HCT116 (cell line): ENCODE measurements around the gene LRCH1. TPM values are rescaled to one million over a fixed set of nuclear protein-coding genes. Genes with fewer than 3 reads are reported as not detected.

Source experiments
- ATAC-seq: fragments of 200-7000 bp; cut with Tn5 transposase; 2 replicates; pipeline ENCODE4 v1.9.1; 2020; ENCODE audit warnings: mild to moderate bottlenecking, moderate library complexity
- BruUV-seq: library from RNA; stranded (reverse); fragments of 400-500 nt; replicated peaks from 2 replicates; lab custom pipeline; 2021; lab: Mats Ljungman, UMichigan
- CTCF ChIA-PET: fragments of 300-600 bp; sonication (Branson Sonifier 250); formaldehyde crosslinking; loops from one replicate; lab custom pipeline; 2021; ENCODE audit warnings: antibody characterized with exemption; lab: Charles Lee
- POLR2A ChIA-PET: fragments of 300-600, 350-600 bp; sonication (Branson Sonifier 250); formaldehyde crosslinking; loops from one replicate; lab custom pipeline; 2021; ENCODE audit warnings: antibody characterized with exemption; lab: Charles Lee
- RAD21 ChIA-PET, 2 experiments: fragments of 300-600 bp; sonication (Branson Sonifier 250); formaldehyde crosslinking; loops; one replicate each; lab custom pipeline; 2023; ENCODE audit warnings: low total read pairs in 2 of 2; ENCODE audit not compliant: uncharacterized antibody in 2 of 2, unreplicated experiment in 2 of 2, low non-redundant PET in 1 of 2; lab: Charles Lee
- DNase-seq: peaks from one replicate; pipeline ENCODE4 v3.0.0-alpha.2; 2010; ENCODE audit warnings: low read depth, low spot score
- H2AFZ ChIP-seq: fragments of 200-600 bp; shearing (Covaris generic), sonication (generic); 2 replicates; pipeline ENCODE4 v1.6.1; 2017; ENCODE audit warnings: low read depth, mixed run types, mixed read lengths, antibody characterized with exemption, low read length; ENCODE audit not compliant: poor library complexity, severe bottlenecking
- H3K27ac ChIP-seq: 2 replicates; pipeline ENCODE4 v1.5.1; 2012; ENCODE audit warnings: low read depth, low read length
- H3K27me3 ChIP-seq: fragments of 200-600 bp; sonication (generic); 2 replicates; pipeline ENCODE4 v1.6.1; 2016; ENCODE audit warnings: mixed run types, low read length, mixed read lengths; ENCODE audit not compliant: insufficient read depth
- H3K36me3 ChIP-seq, 2 experiments: fragments of 200-500 bp in 1 of 2; fragments of 200-600 bp in 1 of 2; sonication (Bioruptor generic) in 1 of 2; sonication (generic) in 1 of 2; 2 replicates each; pipeline versions ENCODE4 v1.5.1 to v1.6.1; 2014 to 2016; ENCODE audit warnings: low read length in 2 of 2, inconsistent platforms in 1 of 2, mixed read lengths in 1 of 2, mixed run types in 1 of 2; ENCODE audit not compliant: insufficient read depth in 2 of 2, control insufficient read depth in 1 of 2
- H3K4me1 ChIP-seq, 2 experiments: fragments of 200-600 bp in 1 of 2; sonication (generic) in 1 of 2; 2 replicates each; pipeline versions ENCODE4 v1.5.1 to v1.6.1; 2012 to 2017; ENCODE audit warnings: low read length in 2 of 2, inconsistent platforms in 1 of 2, mild to moderate bottlenecking in 1 of 2, mixed read lengths in 1 of 2, mixed run types in 1 of 2, moderate library complexity in 1 of 2; ENCODE audit not compliant: insufficient read depth in 2 of 2, control insufficient read depth in 1 of 2
- H3K4me2 ChIP-seq: fragments of 200-600 bp; sonication (generic); 2 replicates; pipeline ENCODE4 v1.6.1; 2017; ENCODE audit warnings: mixed run types, low read length, mixed read lengths
- H3K4me3 ChIP-seq, 2 experiments: fragments of 200-600 bp in 1 of 2; sonication (generic) in 1 of 2; replicated peaks in 1 of 2; 2 replicates each; pipeline ENCODE4 v1.5.1; 2011 to 2016; ENCODE audit warnings: low read length in 2 of 2, control low read depth in 1 of 2, low read depth in 1 of 2, mild to moderate bottlenecking in 1 of 2, mixed read lengths in 1 of 2, mixed run types in 1 of 2
- H3K79me2 ChIP-seq: fragments of 200-600 bp; sonication (generic); 2 replicates; pipeline ENCODE4 v1.6.1; 2017; ENCODE audit warnings: mild to moderate bottlenecking, mixed run types, low read length, moderate library complexity, mixed read lengths; ENCODE audit not compliant: insufficient read depth
- H3K9ac ChIP-seq: fragments of 200-600 bp; sonication (generic); 2 replicates; pipeline ENCODE4 v1.6.1; 2016; ENCODE audit warnings: low read length, mixed read lengths
- H3K9me2 ChIP-seq: fragments of 200-600 bp; sonication (generic), shearing (Covaris generic); 2 replicates; pipeline ENCODE4 v1.6.1; 2017; ENCODE audit warnings: mixed run types, mild to moderate bottlenecking, moderate library complexity; ENCODE audit not compliant: insufficient read depth
- H3K9me3 ChIP-seq, 2 experiments: fragments of 200-500 bp in 1 of 2; fragments of 200-600 bp in 1 of 2; sonication (Bioruptor generic) in 1 of 2; sonication (generic) in 1 of 2; 2 replicates each; pipeline ENCODE4 v1.6.1; 2014 to 2017; ENCODE audit warnings: low read length in 2 of 2, mixed read lengths in 2 of 2, inconsistent platforms in 1 of 2, low read depth in 1 of 2, mild to moderate bottlenecking in 1 of 2, mixed run types in 1 of 2, moderate library complexity in 1 of 2; ENCODE audit not compliant: control insufficient read depth in 1 of 2, insufficient read depth in 1 of 2
- H4K20me1 ChIP-seq: fragments of 200-600 bp; sonication (generic), shearing (Covaris generic); 2 replicates; pipeline ENCODE4 v1.6.1; 2017; ENCODE audit warnings: mixed run types, mild to moderate bottlenecking, moderate library complexity; ENCODE audit not compliant: insufficient read depth
- CBX3 ChIP-seq: IDR thresholded peaks from 2 replicates; pipeline ENCODE4 v1.6.1; 2012; ENCODE audit warnings: low read depth
- CEBPB ChIP-seq: IDR thresholded peaks from 2 replicates; pipeline ENCODE4 v1.6.1; 2012; ENCODE audit warnings: low read depth
- EGR1 ChIP-seq: IDR thresholded peaks from 2 replicates; pipeline ENCODE4 v1.6.1; 2012; ENCODE audit warnings: low read depth
- EZH2 ChIP-seq: fragments of 200-600 bp; sonication (generic); IDR thresholded peaks from 2 replicates; pipeline ENCODE4 v1.6.1; 2017; ENCODE audit warnings: antibody characterized with exemption, mixed run types
- FOSL1 ChIP-seq: IDR thresholded peaks from 2 replicates; pipeline ENCODE4 v1.6.1; 2012; ENCODE audit warnings: low read depth
- MAX ChIP-seq: IDR thresholded peaks from 2 replicates; pipeline ENCODE4 v1.6.1; 2012
- POLR2A ChIP-seq: IDR thresholded peaks from 2 replicates; pipeline ENCODE4 v1.7.0; 2011; ENCODE audit warnings: borderline replicate concordance; ENCODE audit not compliant: insufficient read depth, insufficient read length; ENCODE audit errors: extremely low read depth
- POLR2AphosphoS5 ChIP-seq: IDR thresholded peaks from 2 replicates; pipeline ENCODE4 v1.6.1; 2011; ENCODE audit warnings: mild to moderate bottlenecking, low read depth, low read length, moderate library complexity
- RAD21 ChIP-seq: IDR thresholded peaks from 2 replicates; pipeline ENCODE4 v1.6.1; 2012; ENCODE audit warnings: low read depth, mild to moderate bottlenecking
- SP1 ChIP-seq: IDR thresholded peaks from 2 replicates; pipeline ENCODE4 v1.6.1; 2012; ENCODE audit warnings: low read depth
- SRF ChIP-seq: IDR thresholded peaks from 2 replicates; pipeline ENCODE4 v1.6.1; 2012; ENCODE audit warnings: low read depth
- ZFX ChIP-seq: fragments of 450-650 bp; IDR thresholded peaks from 2 replicates; pipeline ENCODE4 v1.6.1; 2017
- ZNF274 ChIP-seq: fragments of 200-500 bp; sonication (Bioruptor generic); IDR thresholded peaks from 2 replicates; pipeline ENCODE4 v1.6.1; 2014; ENCODE audit warnings: mild to moderate bottlenecking, low read depth, low read length, inconsistent platforms
- intact Hi-C: fragments of 100-400 bp; cut with micrococcal nuclease; formaldehyde crosslinking; loops from 2 replicates; pipeline ENCODE4 v1.10.0; 2022
- total RNA-seq: library from RNA; stranded (reverse); gene quantifications from one replicate; pipeline ENCODE4 v1.2.1, GENCODE V29; 2021; ENCODE audit not compliant: unreplicated experiment
- TF ChIP-seq, protein P1 (sequence below): IDR thresholded peaks from 2 replicates; pipeline ENCODE4 v1.6.1; 2012; ENCODE audit warnings: low read depth
- TF ChIP-seq, protein P2 (sequence below), 3 experiments: fragments of 200-600 bp in 1 of 3; sonication (generic) in 1 of 3; IDR thresholded peaks in 2 of 3; conservative IDR thresholded peaks in 1 of 3; 2 replicates each; pipeline ENCODE4 v1.5.1; 2012 to 2017; ENCODE audit warnings: low read depth in 2 of 3, low read length in 2 of 3, antibody characterized with exemption in 1 of 3, borderline replicate concordance in 1 of 3, control low read depth in 1 of 3, mild to moderate bottlenecking in 1 of 3, mixed read lengths in 1 of 3, mixed run types in 1 of 3, moderate library complexity in 1 of 3; ENCODE audit not compliant: insufficient read depth in 1 of 3

The LRCH1 gene
- total RNA-seq, 1 experiment from 2014 or later, result 15.6 TPM

- TF ChIP-seq, protein P1, sequence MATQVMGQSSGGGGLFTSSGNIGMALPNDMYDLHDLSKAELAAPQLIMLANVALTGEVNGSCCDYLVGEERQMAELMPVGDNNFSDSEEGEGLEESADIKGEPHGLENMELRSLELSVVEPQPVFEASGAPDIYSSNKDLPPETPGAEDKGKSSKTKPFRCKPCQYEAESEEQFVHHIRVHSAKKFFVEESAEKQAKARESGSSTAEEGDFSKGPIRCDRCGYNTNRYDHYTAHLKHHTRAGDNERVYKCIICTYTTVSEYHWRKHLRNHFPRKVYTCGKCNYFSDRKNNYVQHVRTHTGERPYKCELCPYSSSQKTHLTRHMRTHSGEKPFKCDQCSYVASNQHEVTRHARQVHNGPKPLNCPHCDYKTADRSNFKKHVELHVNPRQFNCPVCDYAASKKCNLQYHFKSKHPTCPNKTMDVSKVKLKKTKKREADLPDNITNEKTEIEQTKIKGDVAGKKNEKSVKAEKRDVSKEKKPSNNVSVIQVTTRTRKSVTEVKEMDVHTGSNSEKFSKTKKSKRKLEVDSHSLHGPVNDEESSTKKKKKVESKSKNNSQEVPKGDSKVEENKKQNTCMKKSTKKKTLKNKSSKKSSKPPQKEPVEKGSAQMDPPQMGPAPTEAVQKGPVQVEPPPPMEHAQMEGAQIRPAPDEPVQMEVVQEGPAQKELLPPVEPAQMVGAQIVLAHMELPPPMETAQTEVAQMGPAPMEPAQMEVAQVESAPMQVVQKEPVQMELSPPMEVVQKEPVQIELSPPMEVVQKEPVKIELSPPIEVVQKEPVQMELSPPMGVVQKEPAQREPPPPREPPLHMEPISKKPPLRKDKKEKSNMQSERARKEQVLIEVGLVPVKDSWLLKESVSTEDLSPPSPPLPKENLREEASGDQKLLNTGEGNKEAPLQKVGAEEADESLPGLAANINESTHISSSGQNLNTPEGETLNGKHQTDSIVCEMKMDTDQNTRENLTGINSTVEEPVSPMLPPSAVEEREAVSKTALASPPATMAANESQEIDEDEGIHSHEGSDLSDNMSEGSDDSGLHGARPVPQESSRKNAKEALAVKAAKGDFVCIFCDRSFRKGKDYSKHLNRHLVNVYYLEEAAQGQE, result no peak
- TF ChIP-seq POLR2A (no peak), CEBPB (no peak), ZFX (no peak)
These were observed 131.5 kb downstream of the LRCH1 start (continued) for GRCh38 chr13:46684287-46685001.

DNA sequence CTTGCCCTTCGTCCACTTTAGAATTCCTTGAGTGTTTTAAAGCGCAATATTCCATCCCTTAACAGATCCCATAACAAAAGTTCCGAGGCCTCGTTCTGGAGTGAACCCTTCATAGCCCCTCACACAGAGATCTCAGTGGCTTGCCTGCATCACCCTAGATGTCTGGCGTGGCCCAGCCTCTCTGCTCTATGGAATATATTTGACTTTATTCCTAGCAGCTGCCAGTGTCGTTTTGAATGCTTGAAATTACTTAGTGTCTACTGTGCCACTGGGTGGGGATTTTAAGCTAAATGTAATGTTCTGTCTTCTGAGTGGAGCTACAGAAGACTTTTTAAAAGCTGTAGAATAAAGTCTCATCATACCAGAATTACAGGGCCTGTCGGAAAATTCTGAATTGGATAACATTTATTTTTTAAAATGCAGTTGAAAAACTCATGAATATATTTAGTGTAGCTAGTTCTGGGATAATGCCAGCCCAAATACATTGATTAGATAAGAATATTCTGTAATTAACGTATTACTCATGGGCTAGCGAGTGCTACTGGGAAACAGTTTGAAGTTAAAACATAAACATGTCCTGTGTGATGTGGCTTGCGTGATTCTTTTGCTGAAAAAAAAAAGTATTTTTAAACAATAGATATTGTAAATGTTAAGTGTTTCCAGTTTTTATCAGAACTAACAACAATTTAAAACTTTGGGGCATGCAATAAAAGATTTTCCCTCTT is 132.2 kb downstream of the LRCH1 start:
- peaks cover 13 to 16% of the 10 kb centered on the region in 2 experiments for H3K4me1 ChIP-seq

More for the DNA sequence above, 132.2 kb downstream of the LRCH1 start:
- Histone ChIP-seq H3K36me3 (no peaks in the 10 kb centered on the region), H3K4me3 (no peak overlapping the region), H3K9ac (no peak overlapping the region), H3K9me3 (no peaks in the 10 kb centered on the region), H4K20me1 (no peaks in the 10 kb centered on the region), H3K4me2 (no peak overlapping the region), H2AFZ (no peak overlapping the region), H3K27ac (no peak overlapping the region), H3K27me3 (no peaks in the 10 kb centered on the region), H3K79me2 (no peaks in the 10 kb centered on the region), H3K9me2 (no peaks in the 10 kb centered on the region)
- CTCF ChIA-PET, result no interaction called here
- POLR2A ChIA-PET, result no interaction called here
- ATAC-seq (no peak), DNase-seq (no peak)
- no TSS peak for BruUV-seq
- intact Hi-C loops, result no loop called here
- no peak for TF ChIP-seq FOSL1
- no peak for TF ChIP-seq EZH2
- TF ChIP-seq POLR2AphosphoS5, result no peak
- no peak for TF ChIP-seq MAX
- TF ChIP-seq, protein P2, sequence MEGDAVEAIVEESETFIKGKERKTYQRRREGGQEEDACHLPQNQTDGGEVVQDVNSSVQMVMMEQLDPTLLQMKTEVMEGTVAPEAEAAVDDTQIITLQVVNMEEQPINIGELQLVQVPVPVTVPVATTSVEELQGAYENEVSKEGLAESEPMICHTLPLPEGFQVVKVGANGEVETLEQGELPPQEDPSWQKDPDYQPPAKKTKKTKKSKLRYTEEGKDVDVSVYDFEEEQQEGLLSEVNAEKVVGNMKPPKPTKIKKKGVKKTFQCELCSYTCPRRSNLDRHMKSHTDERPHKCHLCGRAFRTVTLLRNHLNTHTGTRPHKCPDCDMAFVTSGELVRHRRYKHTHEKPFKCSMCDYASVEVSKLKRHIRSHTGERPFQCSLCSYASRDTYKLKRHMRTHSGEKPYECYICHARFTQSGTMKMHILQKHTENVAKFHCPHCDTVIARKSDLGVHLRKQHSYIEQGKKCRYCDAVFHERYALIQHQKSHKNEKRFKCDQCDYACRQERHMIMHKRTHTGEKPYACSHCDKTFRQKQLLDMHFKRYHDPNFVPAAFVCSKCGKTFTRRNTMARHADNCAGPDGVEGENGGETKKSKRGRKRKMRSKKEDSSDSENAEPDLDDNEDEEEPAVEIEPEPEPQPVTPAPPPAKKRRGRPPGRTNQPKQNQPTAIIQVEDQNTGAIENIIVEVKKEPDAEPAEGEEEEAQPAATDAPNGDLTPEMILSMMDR (IDR thresholded peaks at IDR 0.05 in 2 of 3, conservative IDR thresholded peaks at IDR 0.05 in 1 of 3; ENCODE audit: borderline replicate concordance in 1 of 3, insufficient read depth in 1 of 3, low read depth in 2 of 3, low read length in 2 of 3), result no peak
- TF ChIP-seq SRF, result no peak
- no peak for TF ChIP-seq SP1
- TF ChIP-seq RAD21, result no peak
- no peak for TF ChIP-seq CBX3
- TF ChIP-seq CEBPB, result no peak
- TF ChIP-seq EGR1, result no peak
- TF ChIP-seq ZNF274, result no peak
- RAD21 ChIA-PET, result no interaction called here
